GM12878 (cell line): Measurements from ENCODE around the gene RALGPS1. TPM values are rescaled to one million over a fixed set of nuclear protein-coding genes. Genes with fewer than 3 reads are reported as not detected.

ENCODE experiments used
- ATAC-seq: fragments of 200-7000 bp; cut with Tn5 transposase; 3 replicates; pipeline ENCODE4 v1.9.1; 2020; ENCODE audit warnings: mild to moderate bottlenecking, moderate library complexity
- BruUV-seq: library from RNA; stranded (reverse); fragments of 400-500 nt; replicated peaks from 2 replicates; lab custom pipeline; 2021; lab: Mats Ljungman, UMichigan
- CTCF ChIA-PET: fragments of 300-600 bp; sonication (Branson Sonifier 250); formaldehyde crosslinking; extraction: SDS; loops from one replicate; lab custom pipeline; 2021; ENCODE audit warnings: inconsistent platforms; lab: Yijun Ruan, JAX
- POLR2A ChIA-PET: fragments of 350-600 bp; formaldehyde crosslinking; extraction: SDS; loops from one replicate; lab custom pipeline; 2021; ENCODE audit warnings: inconsistent platforms; lab: Charles Lee
- RAD21 ChIA-PET: fragments of 300-600 bp; sonication (Branson Sonifier 250); formaldehyde crosslinking; loops from one replicate; lab custom pipeline; 2023; ENCODE audit warnings: antibody characterized with exemption; ENCODE audit not compliant: unreplicated experiment; lab: Charles Lee
- SMC1A ChIA-PET: fragments of 300-600 bp; sonication (Branson Sonifier 250); formaldehyde crosslinking; loops from one replicate; lab custom pipeline; 2023; ENCODE audit not compliant: unreplicated experiment, uncharacterized antibody; lab: Charles Lee
- DNase-seq: peaks from one replicate; pipeline ENCODE4 v3.0.0-alpha.2; 2011; ENCODE audit warnings: low read depth, low spot score
- FAIRE-seq: peaks from 3 replicates; lab custom pipeline; 2011; peaks lifted over from hg19 to GRCh38; lab: Jason Lieb, UNC
- H2AFZ ChIP-seq: 2 replicates; pipeline ENCODE4 v1.6.0; 2011; ENCODE audit warnings: low read depth, low read length, control low read depth; ENCODE audit not compliant: control insufficient read depth
- H3K27ac ChIP-seq: 2 replicates; pipeline ENCODE4 v1.5.1; 2011; ENCODE audit warnings: control low read depth; ENCODE audit not compliant: control insufficient read depth, insufficient read depth
- H3K27me3 ChIP-seq, 2 experiments: replicated peaks in 1 of 2; 2 replicates each; pipeline versions ENCODE4 v1.6.0 to v1.6.1; 2011; ENCODE audit warnings: low read length in 1 of 2; ENCODE audit not compliant: control insufficient read depth in 2 of 2, insufficient read depth in 2 of 2
- H3K36me3 ChIP-seq, 2 experiments: 2 replicates each; pipeline ENCODE4 v1.5.1; 2011; ENCODE audit warnings: low read length in 1 of 2; ENCODE audit not compliant: control insufficient read depth in 2 of 2, insufficient read depth in 2 of 2
- H3K4me1 ChIP-seq: 2 replicates; pipeline ENCODE4 v1.6.1; 2011; ENCODE audit warnings: mild to moderate bottlenecking, low read length, moderate library complexity, mixed read lengths; ENCODE audit not compliant: control insufficient read depth, insufficient read depth
- H3K4me2 ChIP-seq: 2 replicates; pipeline ENCODE4 v1.6.0; 2011; ENCODE audit warnings: control low read depth; ENCODE audit not compliant: control insufficient read depth, insufficient read depth
- H3K4me3 ChIP-seq: fragments of 200-600 bp; sonication (generic); 2 replicates; pipeline ENCODE4 v1.5.1; 2016
- H3K79me2 ChIP-seq: 2 replicates; pipeline ENCODE4 v1.6.0; 2011; ENCODE audit warnings: low read length; ENCODE audit not compliant: control insufficient read depth, insufficient read depth
- H3K9ac ChIP-seq: 2 replicates; pipeline ENCODE4 v1.8.0; 2011; ENCODE audit warnings: low read length, control low read depth, mixed read lengths; ENCODE audit not compliant: control insufficient read depth, insufficient read depth
- H3K9me3 ChIP-seq: replicated peaks from 3 replicates; pipeline ENCODE4 v1.5.1; 2011; ENCODE audit warnings: mild to moderate bottlenecking, low read length; ENCODE audit not compliant: control insufficient read depth, insufficient read depth
- H4K20me1 ChIP-seq: 2 replicates; pipeline ENCODE4 v1.6.0; 2011; ENCODE audit not compliant: control insufficient read depth, insufficient read depth
- CREB1 ChIP-seq: IDR thresholded peaks from 2 replicates; pipeline ENCODE4 v1.6.1; 2012; ENCODE audit warnings: low read depth, mild to moderate bottlenecking, inconsistent platforms
- E4F1 ChIP-seq: fragments of 450-650 bp; IDR thresholded peaks from 2 replicates; pipeline ENCODE4 v1.6.1; 2018; ENCODE audit warnings: borderline replicate concordance, mild to moderate bottlenecking; ENCODE audit not compliant: partially characterized antibody
- EGR1 ChIP-seq, 2 experiments: IDR thresholded peaks; 1 replicate in 1 of 2; 2 replicates in 1 of 2; pipeline ENCODE4 v1.6.1; 2011 to 2012; ENCODE audit warnings: low read depth in 2 of 2, low read length in 2 of 2, borderline replicate concordance in 1 of 2, mild to moderate bottlenecking in 1 of 2, moderate library complexity in 1 of 2
- EZH2 ChIP-seq: IDR thresholded peaks from 2 replicates; pipeline ENCODE4 v1.6.1; 2012; ENCODE audit warnings: low read depth, mild to moderate bottlenecking, control low read depth, inconsistent platforms, low read length, borderline replicate concordance; ENCODE audit not compliant: control insufficient read depth
- IKZF1 ChIP-seq: fragments of 450-650 bp; conservative IDR thresholded peaks from 2 replicates; pipeline ENCODE4 v1.6.1; 2017; ENCODE audit warnings: antibody characterized with exemption, mild to moderate bottlenecking
- IRF4 ChIP-seq: IDR thresholded peaks from 2 replicates; pipeline ENCODE4 v1.6.1; 2011; ENCODE audit warnings: low read depth, low read length
- KLF5 ChIP-seq: fragments of 450-650 bp; IDR thresholded peaks from 2 replicates; pipeline ENCODE4 v1.6.1; 2014; ENCODE audit warnings: mild to moderate bottlenecking; ENCODE audit not compliant: partially characterized antibody
- MTA3 ChIP-seq: IDR thresholded peaks from 2 replicates; pipeline ENCODE4 v1.6.1; 2012; ENCODE audit warnings: low read length, inconsistent platforms, borderline replicate concordance
- MYB ChIP-seq: fragments of 150-350 bp; IDR thresholded peaks from 2 replicates; pipeline ENCODE4 v1.6.1; 2014; ENCODE audit warnings: mild to moderate bottlenecking, low read depth, low read length, borderline replicate concordance
- NR2C2 ChIP-seq: IDR thresholded peaks from 2 replicates; pipeline ENCODE4 v1.6.1; 2011; ENCODE audit warnings: borderline replicate concordance, low read depth; ENCODE audit not compliant: control insufficient read depth, insufficient read length
- PKNOX1 ChIP-seq: fragments of 450-650 bp; IDR thresholded peaks from 2 replicates; pipeline ENCODE4 v1.6.1; 2016; ENCODE audit warnings: mild to moderate bottlenecking
- POLR2A ChIP-seq: IDR thresholded peaks from 2 replicates; pipeline ENCODE4 v1.6.1; 2011; ENCODE audit warnings: low read depth, mild to moderate bottlenecking, low read length
- RUNX3 ChIP-seq: IDR thresholded peaks from 2 replicates; pipeline ENCODE4 v1.6.1; 2012; ENCODE audit warnings: low read length, inconsistent platforms
- SP1 ChIP-seq: IDR thresholded peaks from one replicate; pipeline ENCODE4 v1.6.1; 2011; ENCODE audit warnings: low read depth, low read length
- SUZ12 ChIP-seq: fragments of 200-600 bp; sonication (generic); IDR thresholded peaks from one replicate; pipeline ENCODE4 v1.6.1; 2018; ENCODE audit warnings: antibody characterized with exemption, mild to moderate bottlenecking; ENCODE audit not compliant: unreplicated experiment
- TBL1XR1 ChIP-seq: IDR thresholded peaks from 2 replicates; pipeline ENCODE4 v1.6.1; 2012; ENCODE audit warnings: low read depth, low read length, improper control_type of control experiment
- TCF12 ChIP-seq: IDR thresholded peaks from 2 replicates; pipeline ENCODE4 v1.6.1; 2011; ENCODE audit warnings: low read depth, mild to moderate bottlenecking, low read length
- YBX1 ChIP-seq: fragments of 450-650 bp; IDR thresholded peaks from 2 replicates; pipeline ENCODE4 v1.6.1; 2016; ENCODE audit warnings: antibody characterized with exemption
- ZNF207 ChIP-seq: fragments of 450-650 bp; IDR thresholded peaks from 2 replicates; pipeline ENCODE4 v1.6.1; 2014; ENCODE audit warnings: antibody characterized with exemption, mild to moderate bottlenecking, borderline replicate concordance
- ZNF274 ChIP-seq: IDR thresholded peaks from one replicate; pipeline ENCODE4 v1.8.0; 2011; ENCODE audit not compliant: insufficient read length, insufficient read depth
- ZNF384 ChIP-seq: IDR thresholded peaks from 2 replicates; pipeline ENCODE4 v1.6.1; 2012; ENCODE audit warnings: low read depth, mild to moderate bottlenecking, low read length, improper control_type of control experiment, borderline replicate concordance
- ZZZ3 ChIP-seq: IDR thresholded peaks from 2 replicates; pipeline ENCODE4 v1.6.1; 2011; ENCODE audit warnings: low read depth; ENCODE audit not compliant: control insufficient read depth, insufficient read length
- WGBS: methylation state at CpG from one replicate; pipeline ENCODE4 v1.1.6; 2016; ENCODE audit warnings: low lambda C conversion rate; ENCODE audit not compliant: insufficient replicate concordance, insufficient coverage; ENCODE audit errors: missing lambda C conversion rate; 5-methylcytosine and 5-hydroxymethylcytosine counted together
- in situ Hi-C: fragments of 300-500 bp; cut with MboI; formaldehyde crosslinking; loops from 9 replicates; pipeline ENCODE4 v1.14.3; 2018; ENCODE audit warnings: mixed read lengths
- intact Hi-C: fragments of 100-400 bp; cut with micrococcal nuclease; formaldehyde crosslinking; loops from one replicate; pipeline ENCODE4 v1.14.2; 2022; ENCODE audit not compliant: unreplicated experiment
- polyA plus RNA-seq, 11 experiments: library from polyadenylated mRNA; depleted of rRNA in 4 of 11; unstranded in 6 of 11; stranded (reverse) in 5 of 11; fragments of >200 nt; fragmentation: Nextera tagmentation in 4 of 11; fragmentation: Illumina TruSeq in 1 of 11; extraction: Ambion mirVana in 4 of 11; extraction: Trizol in 1 of 11; gene quantifications; 1 replicate in 1 of 11; 2 replicates in 10 of 11; pipeline versions ENCODE4 v1.2.1 to v1.2.3, GENCODE V29; 2011 to 2016; ENCODE audit warnings: inconsistent platforms in 2 of 11, missing spikeins in 2 of 11, low read depth in 1 of 11
- total RNA-seq, 4 experiments: library from RNA; depleted of rRNA in 3 of 4; stranded (reverse); fragments of >200 nt in 3 of 4; fragmentation: Illumina TruSeq in 1 of 4; extraction: Trizol in 1 of 4; gene quantifications; 2 replicates each; pipeline versions ENCODE4 v1.2.1 to v1.2.3, GENCODE V29; 2013 to 2021

Gene RALGPS1
- total and polyA plus RNA-seq, 10 of the 15 experiments (the other 5 are each of a cell fraction or from before 2014, with no cell fraction given): 0.13 to 5.6 (median 2.7) TPM

DNA sequence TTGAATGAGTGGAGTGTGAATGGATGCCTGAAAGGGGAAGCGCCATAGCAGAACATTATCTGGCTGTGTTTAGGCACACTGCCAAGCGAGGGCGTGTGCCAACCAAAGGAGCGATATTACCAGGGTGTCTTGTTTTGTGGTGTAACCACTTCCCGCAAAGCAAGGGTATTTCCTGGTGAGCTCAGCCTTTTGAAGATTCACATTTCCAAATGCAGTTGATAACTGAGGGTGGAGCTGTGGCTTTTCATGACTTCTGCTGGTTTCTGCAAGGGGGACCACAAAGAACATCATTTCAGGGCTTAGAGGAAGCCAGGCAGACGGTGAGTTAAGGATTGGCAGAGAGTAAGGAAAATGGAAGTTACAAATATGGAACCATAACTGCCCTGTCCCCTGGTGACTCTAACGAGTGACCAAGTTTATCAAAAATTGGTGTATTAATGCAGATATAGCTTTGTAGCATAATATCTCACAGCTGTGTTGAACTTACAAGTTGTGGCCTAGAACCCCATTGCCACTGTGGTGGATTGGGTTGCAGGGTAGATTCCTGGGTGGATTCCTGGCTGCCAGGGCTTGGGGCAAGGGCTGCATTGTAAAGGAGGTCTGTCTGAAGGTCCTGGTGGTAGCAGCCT is 71.4 kb downstream of the RALGPS1 start:
- Histone ChIP-seq H4K20me1 (no peaks in the 10 kb centered on the region), H3K36me3 (no peaks in the 10 kb centered on the region), H2AFZ (no peak overlapping the region), H3K27ac (peak overlapping the region; percentile 29), H3K9me3 (peaks cover 2% of the 10 kb centered on the region; the same call in 1 of the 3 replicates), H3K4me1 (peaks cover 14% of the 10 kb centered on the region), H3K4me3 (no peak overlapping the region), H3K4me2 (peak overlapping the region; percentile 55), H3K9ac (peak overlapping the region; percentile 24; the same call in 1 of the 2 replicates), H3K79me2 (no peaks in the 10 kb centered on the region), H3K27me3 (no peaks in the 10 kb centered on the region)
- under 1% methylated on average over 7 of the region's 7 CpGs for WGBS
- no TSS peak for BruUV-seq
- intact Hi-C loops (loop anchor here (1.0 to 5.0 kb wide), 3 partner anchors 13 to 181 kb away; no protein-coding TSS in a partner anchor), in situ Hi-C loops (no loop called here)
- FAIRE-seq (peak; percentile 73), ATAC-seq (peak; percentile 91), DNase-seq (peak; percentile 92)
- POLR2A ChIA-PET: interaction anchor here (0.6 to 3.3 kb wide), 14 partner anchors 8 to 213 kb away, joined by 3 to 27 read pairs (median 4); no protein-coding TSS in a partner anchor
- RAD21 ChIA-PET: interaction anchor here (0.9 to 4.9 kb wide), 28 partner anchors 11 to 411 kb away, joined by 3 to 111 read pairs (median 6); partner anchors contain the start of genes SLC2A8 and ZBTB43
- CTCF ChIA-PET: interaction anchor here (0.9 to 5.4 kb wide), 31 partner anchors 11 to 215 kb away, joined by 3 to 53 read pairs (median 5); no protein-coding TSS in a partner anchor
- SMC1A ChIA-PET: interaction anchor here (0.7 to 6.0 kb wide), 35 partner anchors 12 to 215 kb away, joined by 3 to 110 read pairs (median 5); partner anchors contain the start of gene ANGPTL2
- no peak for TF ChIP-seq NR2C2
- peak; percentile 88; the same call in 1 of the 2 replicates for TF ChIP-seq MTA3
- no peak for TF ChIP-seq YBX1
- no peak for TF ChIP-seq SUZ12
- TF ChIP-seq MYB: 0 out of 2 replicates have a peak, but pooled peaks have one; percentile 31
- no peak for TF ChIP-seq CREB1
- TF ChIP-seq EZH2: 0 out of 2 replicates have a peak, but pooled peaks have one; percentile 58
- no peak for TF ChIP-seq ZZZ3
- no peak for TF ChIP-seq ZNF274
- peak in 1 of 2 experiments; percentile 65; a peak in 2 of 3 replicates for TF ChIP-seq EGR1 (IDR thresholded peaks at IDR 0.05; ENCODE audit: borderline replicate concordance in 1 of 2, low read depth in 2 of 2, low read length in 2 of 2)
- TF ChIP-seq TCF12: no peak
- TF ChIP-seq TBL1XR1: peak; percentile 73; the same call in 1 of the 2 replicates
- peak; percentile 98 for TF ChIP-seq IKZF1
- no peak for TF ChIP-seq PKNOX1
- no peak for TF ChIP-seq ZNF384
- no peak for TF ChIP-seq POLR2A
- TF ChIP-seq SP1: no peak
- no peak for TF ChIP-seq ZNF207
- TF ChIP-seq IRF4: 0 out of 2 replicates have a peak, but pooled peaks have one; percentile 9
- no peak for TF ChIP-seq E4F1
- TF ChIP-seq RUNX3: peak; percentile 99
- no peak for TF ChIP-seq KLF5
